Measurements from ENCODE around the gene CENPB. TPM values are rescaled to one million over a fixed set of nuclear protein-coding genes. Genes with fewer than 3 reads are reported as not detected.

Gene CENPB
- total RNA-seq, 2 experiments from 2014 or later, result 34.8 to 39.1 TPM

- TF ChIP-seq EZH2phosphoT487 (IDR thresholded peaks at IDR 0.05; ENCODE audit: borderline replicate concordance, low read depth, low read length) (no peak), CTCF (conservative IDR thresholded peaks at IDR 0.05; ENCODE audit: low read length) (no peak)
- Histone ChIP-seq H3K27ac (ENCODE audit: low read depth, low read length, poor library complexity, severe bottlenecking) (no peak overlapping the region), H4K20me1 (ENCODE audit: insufficient read depth, low read length) (no peaks in the 10 kb centered on the region), H3K36me3 (ENCODE audit: insufficient read depth, low read length) (peaks cover 11% of the 10 kb centered on the region; the same call in 1 of the 2 replicates), H2AFZ (ENCODE audit: low read length) (no peak overlapping the region), H3K4me2 (ENCODE audit: low read length) (no peak overlapping the region), H3K79me2 (ENCODE audit: insufficient read depth, low read depth, low read length) (no peaks in the 10 kb centered on the region), H3K4me3 (ENCODE audit: low read depth, low read length, poor library complexity, severe bottlenecking) (no peak overlapping the region), H3K9me2 (ENCODE audit: insufficient read depth, low read length) (no peaks in the 10 kb centered on the region), H3K4me1 (ENCODE audit: insufficient read depth, low read length, poor library complexity, severe bottlenecking) (no peaks in the 10 kb centered on the region), H3K9me3 (ENCODE audit: low read length) (no peaks in the 10 kb centered on the region)
- intact Hi-C loops (cut with micrococcal nuclease; ENCODE audit: unreplicated experiment), result no loop called here
- DNase-seq (ENCODE audit: low spot score), result no peak
- BruUV-seq (replicated peaks), result no TSS peak
- ChIA-PET POLR2A (no interaction called here), CTCF (ENCODE audit: unreplicated experiment) (no interaction called here)
Observed at GRCh38 chr20:3828798-3829197, 42.3 kb upstream of the CENPB start.

- DNase-seq (ENCODE audit: low spot score), result no peak
- no peak overlapping the region for H3K4me2 ChIP-seq (ENCODE audit: low read length)
- H3K79me2 ChIP-seq (ENCODE audit: insufficient read depth, low read depth, low read length), result peaks cover 2% of the 10 kb centered on the region; the same call in 1 of the 2 replicates
- H2AFZ ChIP-seq (ENCODE audit: low read length), result no peak overlapping the region
- H3K36me3 ChIP-seq (ENCODE audit: insufficient read depth, low read length), result peaks cover 21% of the 10 kb centered on the region; the same call in 1 of the 2 replicates
- ChIA-PET POLR2A (no interaction called here), CTCF (ENCODE audit: unreplicated experiment) (no interaction called here)
- H3K4me1 ChIP-seq (ENCODE audit: insufficient read depth, low read length, poor library complexity, severe bottlenecking), result peaks cover 3% of the 10 kb centered on the region
- no peaks in the 10 kb centered on the region for H3K9me2 ChIP-seq (ENCODE audit: insufficient read depth, low read length)
- H4K20me1 ChIP-seq (ENCODE audit: insufficient read depth, low read length), result no peaks in the 10 kb centered on the region
- intact Hi-C loops (cut with micrococcal nuclease; ENCODE audit: unreplicated experiment), result no loop called here
- no peak overlapping the region for H3K4me3 ChIP-seq (ENCODE audit: low read depth, low read length, poor library complexity, severe bottlenecking)
- H3K9me3 ChIP-seq (ENCODE audit: low read length), result no peaks in the 10 kb centered on the region
- no TSS peak for BruUV-seq (replicated peaks)
- no peak for TF ChIP-seq CTCF (conservative IDR thresholded peaks at IDR 0.05; ENCODE audit: low read length)
- no peak for TF ChIP-seq EZH2phosphoT487 (IDR thresholded peaks at IDR 0.05; ENCODE audit: borderline replicate concordance, low read depth, low read length)
- no peak overlapping the region for H3K27ac ChIP-seq (ENCODE audit: low read depth, low read length, poor library complexity, severe bottlenecking)
Observed at GRCh38 chr20:3826420-3826819, 39.9 kb upstream of the CENPB start.

- TF ChIP-seq CTCF (conservative IDR thresholded peaks at IDR 0.05; ENCODE audit: low read length) (peak; percentile 32; the same call in 1 of the 2 replicates), EZH2phosphoT487 (IDR thresholded peaks at IDR 0.05; ENCODE audit: borderline replicate concordance, low read depth, low read length) (no peak)
- H3K4me2 ChIP-seq (ENCODE audit: low read length), result no peak overlapping the region
- ChIA-PET POLR2A (no interaction called here), CTCF (ENCODE audit: unreplicated experiment) (no interaction called here)
- no TSS peak for BruUV-seq (replicated peaks)
- no peak overlapping the region for H2AFZ ChIP-seq (ENCODE audit: low read length)
- no peaks in the 10 kb centered on the region for H3K9me3 ChIP-seq (ENCODE audit: low read length)
- H3K27ac ChIP-seq (ENCODE audit: low read depth, low read length, poor library complexity, severe bottlenecking), result no peak overlapping the region
- H3K9me2 ChIP-seq (ENCODE audit: insufficient read depth, low read length), result no peaks in the 10 kb centered on the region
- no peak for DNase-seq (ENCODE audit: low spot score)
- H3K4me1 ChIP-seq (ENCODE audit: insufficient read depth, low read length, poor library complexity, severe bottlenecking), result peaks cover 8% of the 10 kb centered on the region
- no peak overlapping the region for H3K4me3 ChIP-seq (ENCODE audit: low read depth, low read length, poor library complexity, severe bottlenecking)
- intact Hi-C loops (cut with micrococcal nuclease; ENCODE audit: unreplicated experiment), result no loop called here
- H3K79me2 ChIP-seq (ENCODE audit: insufficient read depth, low read depth, low read length), result peaks cover 9% of the 10 kb centered on the region; the same call in 1 of the 2 replicates
- peaks cover 21% of the 10 kb centered on the region; the same call in 1 of the 2 replicates for H3K36me3 ChIP-seq (ENCODE audit: insufficient read depth, low read length)
- H4K20me1 ChIP-seq (ENCODE audit: insufficient read depth, low read length), result no peaks in the 10 kb centered on the region
Observed at GRCh38 chr20:3825526-3825925, 39.0 kb upstream of the CENPB start.
